ENCODE results near the gene HSPB7. TPM values are rescaled to one million over a fixed set of nuclear protein-coding genes. Genes with fewer than 3 reads are reported as not detected.

HSPB7 gene
- total and polyA plus RNA-seq, 2 donors (not counting 3 experiments of a cell fraction or from before 2014, with no cell fraction given), result not detected

DNA sequence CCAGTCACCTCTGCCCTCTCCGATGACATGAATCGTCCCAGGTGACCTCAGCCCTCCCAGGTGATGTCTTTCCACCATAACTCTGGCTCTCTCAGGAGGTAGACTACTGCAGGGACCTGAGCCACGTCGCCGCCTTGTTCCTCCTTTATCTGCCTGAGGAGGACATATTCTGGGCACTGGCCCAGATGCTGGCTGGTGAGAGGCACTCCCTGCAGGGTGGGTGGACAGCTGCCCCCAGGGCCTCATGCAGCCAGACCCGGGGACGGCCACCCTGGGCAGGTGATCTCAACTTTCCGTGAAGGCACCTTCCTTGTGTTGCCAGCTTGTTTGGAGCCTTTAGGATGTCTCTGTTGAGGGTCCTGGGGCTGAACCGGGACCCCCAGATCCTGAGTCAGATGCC is 28.1 kb downstream of the HSPB7 start:
- intact Hi-C loops (cut with micrococcal nuclease), result no loop called here
- dilution Hi-C loops (cut with MboI; ENCODE audit: extremely low pct_ligation_motif_present, low sequenced_read_pairs), result no loop called here

More for the DNA sequence above, 28.1 kb downstream of the HSPB7 start:
- H2AFZ ChIP-seq (ENCODE audit: low read depth, low read length), result no peak overlapping the region
- FAIRE-seq, result no peak
- ChIA-PET CTCF (interaction anchor here (0.7 kb wide), 1 partner anchor 186 kb away, joined by 3 read pairs; no protein-coding TSS in a partner anchor), POLR2A (no interaction called here)
- no peaks in the 10 kb centered on the region for H3K9me3 ChIP-seq (replicated peaks; ENCODE audit: control insufficient read depth, insufficient read depth, low read length)
- H3K9me1 ChIP-seq (replicated peaks; ENCODE audit: control insufficient read depth, extremely low read depth, insufficient read depth, low read length), result no peaks in the 10 kb centered on the region
- TF ChIP-seq, protein P1, sequence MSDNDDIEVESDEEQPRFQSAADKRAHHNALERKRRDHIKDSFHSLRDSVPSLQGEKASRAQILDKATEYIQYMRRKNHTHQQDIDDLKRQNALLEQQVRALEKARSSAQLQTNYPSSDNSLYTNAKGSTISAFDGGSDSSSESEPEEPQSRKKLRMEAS (IDR thresholded peaks at IDR 0.05; ENCODE audit: insufficient read depth, insufficient read length), result no peak
- TF ChIP-seq POLR2A (IDR thresholded peaks at IDR 0.05; ENCODE audit: low read depth, low read length), result no peak
- TF ChIP-seq POLR2AphosphoS5 (IDR thresholded peaks at IDR 0.05; ENCODE audit: insufficient read depth, low read depth, low read length), result no peak
- no peak for TF ChIP-seq GATA2 (IDR thresholded peaks at IDR 0.05; ENCODE audit: insufficient read depth, insufficient read length, low read depth, low read length)
- no peak for TF ChIP-seq MYC (IDR thresholded peaks at IDR 0.05; ENCODE audit: low read depth, low read length)
- TF ChIP-seq FOS (IDR thresholded peaks at IDR 0.05; ENCODE audit: borderline replicate concordance, insufficient read depth, low read length), result no peak
- no peak for TF ChIP-seq JUN (IDR thresholded peaks at IDR 0.05; ENCODE audit: borderline replicate concordance, insufficient read depth, insufficient read length, low read depth)
- TF ChIP-seq, protein P2, sequence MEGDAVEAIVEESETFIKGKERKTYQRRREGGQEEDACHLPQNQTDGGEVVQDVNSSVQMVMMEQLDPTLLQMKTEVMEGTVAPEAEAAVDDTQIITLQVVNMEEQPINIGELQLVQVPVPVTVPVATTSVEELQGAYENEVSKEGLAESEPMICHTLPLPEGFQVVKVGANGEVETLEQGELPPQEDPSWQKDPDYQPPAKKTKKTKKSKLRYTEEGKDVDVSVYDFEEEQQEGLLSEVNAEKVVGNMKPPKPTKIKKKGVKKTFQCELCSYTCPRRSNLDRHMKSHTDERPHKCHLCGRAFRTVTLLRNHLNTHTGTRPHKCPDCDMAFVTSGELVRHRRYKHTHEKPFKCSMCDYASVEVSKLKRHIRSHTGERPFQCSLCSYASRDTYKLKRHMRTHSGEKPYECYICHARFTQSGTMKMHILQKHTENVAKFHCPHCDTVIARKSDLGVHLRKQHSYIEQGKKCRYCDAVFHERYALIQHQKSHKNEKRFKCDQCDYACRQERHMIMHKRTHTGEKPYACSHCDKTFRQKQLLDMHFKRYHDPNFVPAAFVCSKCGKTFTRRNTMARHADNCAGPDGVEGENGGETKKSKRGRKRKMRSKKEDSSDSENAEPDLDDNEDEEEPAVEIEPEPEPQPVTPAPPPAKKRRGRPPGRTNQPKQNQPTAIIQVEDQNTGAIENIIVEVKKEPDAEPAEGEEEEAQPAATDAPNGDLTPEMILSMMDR (IDR thresholded peaks at IDR 0.05; ENCODE audit: extremely low read depth in 1 of 2, insufficient read depth in 1 of 2, low read depth in 1 of 2, low read length in 2 of 2), result no peak
- TF ChIP-seq EZH2 (IDR thresholded peaks at IDR 0.05; ENCODE audit: borderline replicate concordance, low read depth, low read length, severe bottlenecking), result no peak
- no peaks in the 10 kb centered on the region for H3K36me3 ChIP-seq (ENCODE audit: control insufficient read depth in 2 of 2, extremely low read depth in 1 of 2, insufficient read depth in 2 of 2, low read length in 2 of 2)
- H3K9ac ChIP-seq (replicated peaks; ENCODE audit: extremely low read depth, insufficient read depth, low read length), result no peak overlapping the region
- H4K20me1 ChIP-seq (replicated peaks; ENCODE audit: control insufficient read depth, extremely low read depth, insufficient read depth, low read length), result no peaks in the 10 kb centered on the region
- no peaks in the 10 kb centered on the region for H3K4me1 ChIP-seq (ENCODE audit: control insufficient read depth, extremely low read depth, insufficient read depth, low read length)
- no TSS peak for BruUV-seq (replicated peaks)
- DNase-seq (ENCODE audit: low read depth, low spot score), result no peak
- H3K27me3 ChIP-seq (ENCODE audit: control insufficient read depth in 2 of 2, insufficient read depth in 2 of 2, low read length in 2 of 2), result no peaks in the 10 kb centered on the region
- H3K27ac ChIP-seq (ENCODE audit: insufficient read depth, low read depth, low read length), result no peak overlapping the region
- H3K4me3 ChIP-seq (replicated peaks in 1 of 3; ENCODE audit: insufficient read depth in 1 of 3, low read depth in 1 of 3, low read length in 3 of 3), result no peak overlapping the region
- H3K79me2 ChIP-seq (ENCODE audit: control insufficient read depth, insufficient read depth, low read length), result no peaks in the 10 kb centered on the region
- no peak overlapping the region for H3K4me2 ChIP-seq (ENCODE audit: insufficient read depth, low read length)

All from endothelial cell of umbilical vein (primary cell).